ENCODE data around the gene FLRT2.

- no peak for TF ChIP-seq POLR2A (IDR thresholded peaks at IDR 0.05)
- TF ChIP-seq, protein P1, sequence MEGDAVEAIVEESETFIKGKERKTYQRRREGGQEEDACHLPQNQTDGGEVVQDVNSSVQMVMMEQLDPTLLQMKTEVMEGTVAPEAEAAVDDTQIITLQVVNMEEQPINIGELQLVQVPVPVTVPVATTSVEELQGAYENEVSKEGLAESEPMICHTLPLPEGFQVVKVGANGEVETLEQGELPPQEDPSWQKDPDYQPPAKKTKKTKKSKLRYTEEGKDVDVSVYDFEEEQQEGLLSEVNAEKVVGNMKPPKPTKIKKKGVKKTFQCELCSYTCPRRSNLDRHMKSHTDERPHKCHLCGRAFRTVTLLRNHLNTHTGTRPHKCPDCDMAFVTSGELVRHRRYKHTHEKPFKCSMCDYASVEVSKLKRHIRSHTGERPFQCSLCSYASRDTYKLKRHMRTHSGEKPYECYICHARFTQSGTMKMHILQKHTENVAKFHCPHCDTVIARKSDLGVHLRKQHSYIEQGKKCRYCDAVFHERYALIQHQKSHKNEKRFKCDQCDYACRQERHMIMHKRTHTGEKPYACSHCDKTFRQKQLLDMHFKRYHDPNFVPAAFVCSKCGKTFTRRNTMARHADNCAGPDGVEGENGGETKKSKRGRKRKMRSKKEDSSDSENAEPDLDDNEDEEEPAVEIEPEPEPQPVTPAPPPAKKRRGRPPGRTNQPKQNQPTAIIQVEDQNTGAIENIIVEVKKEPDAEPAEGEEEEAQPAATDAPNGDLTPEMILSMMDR (IDR thresholded peaks at IDR 0.05 in 4 of 5, conservative IDR thresholded peaks at IDR 0.05 in 1 of 5) = no peak
These were observed 89.0 kb downstream of the FLRT2 start for GRCh38 chr14:85618978-85619377.
